Cardiac fibroblast (primary cell): Measurements from ENCODE around the gene ECSIT.

ENCODE experiments used
- DNase-seq, 2 donors: peaks; one replicate each; pipeline versions ENCODE4 v3.0.0 to v3.0.0-alpha.2; 2010; ENCODE audit warnings: low read depth in 2 of 2
- H3K4me3 ChIP-seq, 2 donors: replicated peaks in 1 of 2; 1 replicate in 1 of 2; 2 replicates in 1 of 2; pipeline ENCODE4 v1.5.1; 2011; ENCODE audit warnings: low read depth in 2 of 2, low read length in 2 of 2, mild to moderate bottlenecking in 2 of 2, moderate library complexity in 1 of 2
- TF ChIP-seq, protein P1 (sequence below): IDR thresholded peaks from one replicate; pipeline ENCODE4 v1.5.1; 2011; ENCODE audit warnings: low read depth, mild to moderate bottlenecking, low read length, inconsistent platforms

The ECSIT gene

DNA sequence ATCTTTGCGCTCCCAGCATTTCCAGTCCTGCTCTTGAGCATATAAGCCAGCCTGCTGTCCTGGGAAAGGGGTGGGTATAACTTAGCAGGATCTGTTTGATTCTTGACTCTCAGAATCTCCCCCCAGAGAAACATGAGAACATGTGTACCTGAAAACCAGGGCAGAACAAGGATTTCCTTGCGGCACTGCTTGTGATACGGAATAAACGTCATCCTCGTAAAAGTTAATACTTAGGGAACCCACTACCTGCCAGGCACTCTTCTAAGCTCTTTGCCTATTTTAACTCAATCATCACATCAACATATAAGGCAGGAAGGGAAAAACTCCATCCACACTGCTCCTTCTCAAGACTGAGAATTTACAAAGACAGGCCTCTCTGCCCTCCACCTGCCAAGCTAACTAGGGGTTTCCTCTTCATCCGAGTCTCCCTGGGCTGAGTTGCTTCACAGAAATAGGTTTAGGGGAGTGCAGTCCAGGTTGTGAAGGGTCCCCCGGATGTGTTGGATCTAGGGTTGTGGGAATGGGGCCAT is 24.4 kb downstream of the ECSIT start:
- TF ChIP-seq, protein P1, sequence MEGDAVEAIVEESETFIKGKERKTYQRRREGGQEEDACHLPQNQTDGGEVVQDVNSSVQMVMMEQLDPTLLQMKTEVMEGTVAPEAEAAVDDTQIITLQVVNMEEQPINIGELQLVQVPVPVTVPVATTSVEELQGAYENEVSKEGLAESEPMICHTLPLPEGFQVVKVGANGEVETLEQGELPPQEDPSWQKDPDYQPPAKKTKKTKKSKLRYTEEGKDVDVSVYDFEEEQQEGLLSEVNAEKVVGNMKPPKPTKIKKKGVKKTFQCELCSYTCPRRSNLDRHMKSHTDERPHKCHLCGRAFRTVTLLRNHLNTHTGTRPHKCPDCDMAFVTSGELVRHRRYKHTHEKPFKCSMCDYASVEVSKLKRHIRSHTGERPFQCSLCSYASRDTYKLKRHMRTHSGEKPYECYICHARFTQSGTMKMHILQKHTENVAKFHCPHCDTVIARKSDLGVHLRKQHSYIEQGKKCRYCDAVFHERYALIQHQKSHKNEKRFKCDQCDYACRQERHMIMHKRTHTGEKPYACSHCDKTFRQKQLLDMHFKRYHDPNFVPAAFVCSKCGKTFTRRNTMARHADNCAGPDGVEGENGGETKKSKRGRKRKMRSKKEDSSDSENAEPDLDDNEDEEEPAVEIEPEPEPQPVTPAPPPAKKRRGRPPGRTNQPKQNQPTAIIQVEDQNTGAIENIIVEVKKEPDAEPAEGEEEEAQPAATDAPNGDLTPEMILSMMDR = no peak
- DNase-seq = no peak
- H3K4me3 ChIP-seq = peak overlapping the region; percentile 46 to 70

GRCh38 chr19:11499890-11500420 is 29.0 kb downstream of the ECSIT start:
- H3K4me3 ChIP-seq = no peak overlapping the region
- TF ChIP-seq, protein P1 = no peak
- DNase-seq = no peak

DNA sequence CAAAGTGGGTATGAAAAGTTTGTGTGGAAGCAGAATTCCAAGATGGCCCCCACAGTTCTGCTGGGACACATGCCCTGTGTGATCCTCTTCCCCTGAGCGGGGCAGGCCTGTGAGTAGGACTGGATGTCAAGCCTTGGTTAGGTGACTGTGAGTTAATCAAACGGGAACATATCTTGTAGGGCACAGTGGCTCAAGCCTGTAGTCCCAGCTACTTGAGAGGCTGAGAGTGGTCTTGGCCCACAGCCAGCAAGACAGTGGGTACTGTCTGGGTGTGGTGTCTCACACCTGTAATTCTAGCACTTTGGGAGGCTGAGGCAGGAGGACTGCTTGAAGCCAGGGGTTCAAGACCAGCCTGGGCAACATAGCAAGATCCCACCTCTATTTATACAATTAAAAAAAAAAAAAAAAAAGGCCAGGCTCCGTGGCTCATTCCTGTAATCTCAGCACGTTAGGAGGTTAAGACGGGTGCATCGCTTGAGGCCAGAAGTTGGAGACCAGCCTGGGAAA is 29.7 kb downstream of the ECSIT start:
- TF ChIP-seq, protein P1 = no peak
- no peak for DNase-seq
- H3K4me3 ChIP-seq = no peak overlapping the region

GRCh38 chr19:11496391-11497163 is 32.4 kb downstream of the ECSIT start:
- peak; percentile 85 to 93 for DNase-seq
- TF ChIP-seq, protein P1 = peak; percentile 88
- no peak overlapping the region for H3K4me3 ChIP-seq

GRCh38 chr19:11495885-11496284 is 33.0 kb downstream of the ECSIT start:
- H3K4me3 ChIP-seq = no peak overlapping the region
- TF ChIP-seq, protein P1 = no peak

DNA sequence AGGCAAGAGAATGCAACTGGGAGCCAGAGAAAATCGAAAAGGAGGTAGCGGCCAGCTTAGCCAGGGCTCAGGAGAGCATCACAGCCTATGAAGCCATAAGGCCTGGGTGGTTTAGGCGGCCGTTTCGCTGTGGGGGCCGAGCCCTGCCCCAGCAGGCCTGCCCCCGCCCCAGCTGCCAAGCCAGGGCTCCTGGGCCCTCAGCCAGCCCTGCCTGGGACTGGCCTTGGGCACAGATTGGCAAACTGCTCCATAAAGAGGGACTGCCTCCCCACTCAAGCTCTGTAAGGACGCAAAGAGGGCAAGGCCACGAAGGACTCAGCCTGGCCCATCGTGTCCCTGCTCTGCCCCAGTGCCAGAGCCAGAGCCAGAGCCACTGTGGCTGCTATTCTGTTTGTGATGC is 33.5 kb downstream of the ECSIT start:
- no peak for DNase-seq
- H3K4me3 ChIP-seq = no peak overlapping the region
- TF ChIP-seq, protein P1 = no peak

More at GRCh38 chr19:11495885-11496284, 33.0 kb downstream of the ECSIT start:
- DNase-seq = no peak
